Activated CD4-positive, alpha-beta T cell treated with anti-CD3 and anti-CD28 coated beads for 36 hours (primary cell): Measurements from ENCODE around the gene CCDC50. TPM values are rescaled to one million over a fixed set of nuclear protein-coding genes. Genes with fewer than 3 reads are reported as not detected.

Source experiments
- ATAC-seq: fragments of 200-7000 bp; cut with Tn5 transposase; one replicate; pipeline ENCODE4 v1.10.0; 2021; ENCODE audit warnings: mild to moderate bottlenecking, moderate library complexity
- CTCF ChIA-PET: fragments of 350-600 bp; sonication (Branson Sonifier 250); formaldehyde crosslinking; loops from one replicate; lab custom pipeline; 2021; ENCODE audit warnings: antibody characterized with exemption; lab: Charles Lee
- POLR2A ChIA-PET: fragments of 350-600 bp; sonication (Branson Sonifier 250); formaldehyde crosslinking; loops from one replicate; lab custom pipeline; 2021; ENCODE audit warnings: antibody characterized with exemption, inconsistent platforms; lab: Charles Lee
- DNase-seq: peaks from one replicate; pipeline ENCODE4 v3.0.0-alpha.2; 2020
- H3K27ac Mint-ChIP-seq: one replicate; pipeline ENCODE4 v1.8.0; 2021; ENCODE audit warnings: mixed read lengths
- H3K27me3 Mint-ChIP-seq: one replicate; pipeline ENCODE4 v1.8.0; 2021; ENCODE audit warnings: mixed read lengths
- H3K36me3 Mint-ChIP-seq: one replicate; pipeline ENCODE4 v1.8.0; 2021; ENCODE audit warnings: low read depth, mixed read lengths
- H3K4me1 Mint-ChIP-seq: one replicate; pipeline ENCODE4 v1.8.0; 2021; ENCODE audit warnings: mixed read lengths
- H3K4me3 Mint-ChIP-seq: one replicate; pipeline ENCODE4 v1.8.0; 2021; ENCODE audit warnings: mild to moderate bottlenecking, moderate library complexity, mixed read lengths
- H3K9me3 Mint-ChIP-seq: one replicate; pipeline ENCODE4 v1.8.0; 2021; ENCODE audit warnings: low read depth, mixed read lengths
- intact Hi-C, 2 experiments: fragments of 100-400 bp; cut with DNase I in 1 of 2; cut with micrococcal nuclease in 1 of 2; formaldehyde crosslinking; loops; one replicate each; pipeline versions ENCODE4 v1.14.2 to v1.15.1; 2022 to 2024; cut with DNase I, micrococcal nuclease
- total RNA-seq, 2 experiments: library from RNA; stranded (reverse); gene quantifications; one replicate each; pipeline ENCODE4 v1.2.3, GENCODE V29; 2021

CCDC50 gene
- total RNA-seq, 2 experiments from 2014 or later, result 26.5 to 27.2 TPM

DNA sequence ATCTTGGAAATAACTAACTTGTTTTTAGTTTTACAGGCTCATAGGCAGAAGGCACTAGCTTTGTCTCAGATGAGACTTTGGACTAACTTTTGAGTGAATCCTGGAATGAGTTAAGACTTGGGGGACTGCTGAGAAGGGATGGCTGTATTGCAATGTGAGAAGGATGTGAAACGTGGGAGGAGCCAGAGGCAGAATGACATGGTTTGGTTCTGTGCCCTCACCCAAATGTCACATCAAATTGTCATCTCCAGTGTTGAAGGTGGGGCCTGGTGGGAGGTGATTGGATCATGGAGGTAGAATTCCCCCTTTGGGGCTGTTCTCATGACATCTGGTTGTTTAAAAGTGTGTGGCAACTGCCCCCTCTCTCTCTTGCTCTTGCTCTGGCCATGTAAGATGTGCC, 28.8 kb upstream of the CCDC50 start:
- ChIA-PET POLR2A (no interaction called here), CTCF (no interaction called here)
- peak overlapping the region; percentile 12 for H3K27ac Mint-ChIP-seq
- peaks cover 3% of the 10 kb centered on the region for H3K27me3 Mint-ChIP-seq
- no peak for DNase-seq
- no peaks in the 10 kb centered on the region for H3K9me3 Mint-ChIP-seq
- peak; percentile 58 for ATAC-seq
- H3K4me3 Mint-ChIP-seq, result no peak overlapping the region
- H3K4me1 Mint-ChIP-seq, result peaks cover 4% of the 10 kb centered on the region
- intact Hi-C loops, result no loop called here
- H3K36me3 Mint-ChIP-seq, result no peaks in the 10 kb centered on the region

DNA sequence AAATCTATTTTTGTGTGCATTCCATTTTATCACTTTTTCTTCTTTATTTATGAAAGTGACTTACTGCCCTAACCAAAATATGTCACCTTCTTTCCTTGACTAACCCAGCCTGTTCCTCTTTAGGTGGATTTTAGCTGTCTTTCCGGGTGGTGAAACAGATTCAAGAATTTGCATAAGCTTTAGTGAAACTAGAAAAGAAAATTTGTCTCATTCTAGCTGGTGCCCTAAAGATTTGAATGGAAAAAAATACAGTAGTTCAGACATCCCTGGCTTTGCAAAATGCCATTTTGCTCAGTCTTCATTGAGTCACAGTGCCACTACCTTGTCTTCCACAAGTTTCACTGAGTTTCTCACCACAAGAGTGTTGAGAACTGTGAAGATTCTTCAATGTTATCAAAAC, 28.2 kb upstream of the CCDC50 start:
- Mint-ChIP-seq H3K4me1 (peaks cover 4% of the 10 kb centered on the region), H3K27ac (peak overlapping the region; percentile 12), H3K9me3 (no peaks in the 10 kb centered on the region), H3K27me3 (peaks cover 3% of the 10 kb centered on the region), H3K4me3 (no peak overlapping the region), H3K36me3 (no peaks in the 10 kb centered on the region)
- ChIA-PET POLR2A (no interaction called here), CTCF (no interaction called here)
- DNase-seq (no peak), ATAC-seq (peak; percentile 70)
- intact Hi-C loops, result no loop called here

DNA sequence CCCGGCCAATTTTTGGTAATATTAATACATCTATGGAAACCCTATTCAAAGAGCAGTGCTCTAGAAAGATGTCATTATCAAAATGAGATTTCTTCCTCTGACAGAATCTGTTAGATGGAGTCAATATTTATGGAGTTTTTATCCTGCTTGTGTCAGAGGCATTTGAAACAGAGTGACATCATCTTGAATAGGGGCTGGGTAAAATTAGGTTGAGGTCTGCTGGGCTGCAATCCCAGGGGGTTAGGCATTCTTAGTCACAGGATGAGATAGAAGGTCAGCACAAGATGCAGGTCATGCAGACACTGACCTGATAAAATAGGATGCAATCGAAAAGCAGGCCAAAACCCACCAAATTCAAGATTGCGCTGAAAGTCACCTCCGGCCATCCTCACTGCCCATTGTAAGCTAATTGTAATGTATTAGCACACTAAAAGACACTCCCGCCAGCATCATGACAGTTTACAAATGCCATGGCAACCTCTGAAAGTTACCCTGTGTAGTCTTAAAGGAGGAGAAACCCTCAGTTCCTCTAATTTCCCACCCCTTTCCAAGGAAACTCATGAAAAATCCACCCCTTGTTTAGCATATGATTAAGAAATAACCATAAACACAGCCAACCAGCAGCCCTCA, 27.3 kb upstream of the CCDC50 start:
- peaks cover 3% of the 10 kb centered on the region for H3K27me3 Mint-ChIP-seq
- no peak for ATAC-seq
- intact Hi-C loops, result no loop called here

DNA sequence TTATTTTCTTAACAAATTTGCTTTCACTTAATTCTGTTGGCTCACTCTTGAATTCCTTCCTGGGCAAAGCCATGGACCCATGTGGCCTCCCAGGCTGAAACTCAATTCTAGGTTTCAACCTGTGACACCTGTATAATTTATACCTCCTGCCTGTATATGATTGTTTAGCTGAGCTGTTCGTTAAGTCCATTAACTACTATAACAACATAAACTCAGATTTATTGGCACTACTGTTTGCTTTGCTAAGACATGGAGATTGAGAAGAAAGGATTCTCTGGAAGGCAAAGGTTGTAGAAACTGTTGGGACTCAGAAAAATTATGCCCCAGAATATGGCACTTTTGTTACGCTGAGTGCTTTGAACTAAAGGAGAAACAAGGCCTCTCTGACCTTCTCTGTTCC, 26.7 kb upstream of the CCDC50 start:
- Mint-ChIP-seq H3K27ac (no peak overlapping the region), H3K9me3 (no peaks in the 10 kb centered on the region), H3K4me1 (peaks cover 4% of the 10 kb centered on the region), H3K36me3 (no peaks in the 10 kb centered on the region), H3K27me3 (peaks cover 3% of the 10 kb centered on the region), H3K4me3 (no peak overlapping the region)
- intact Hi-C loops, result no loop called here
- no peak for DNase-seq
- CTCF ChIA-PET, result no interaction called here
- no peak for ATAC-seq
- POLR2A ChIA-PET, result no interaction called here

More for the DNA sequence above, 27.3 kb upstream of the CCDC50 start:
- Mint-ChIP-seq H3K4me1 (peaks cover 4% of the 10 kb centered on the region), H3K9me3 (no peaks in the 10 kb centered on the region), H3K4me3 (no peak overlapping the region), H3K36me3 (no peaks in the 10 kb centered on the region), H3K27ac (no peak overlapping the region)
- POLR2A ChIA-PET, result no interaction called here
- no peak for DNase-seq
- CTCF ChIA-PET, result no interaction called here

DNA sequence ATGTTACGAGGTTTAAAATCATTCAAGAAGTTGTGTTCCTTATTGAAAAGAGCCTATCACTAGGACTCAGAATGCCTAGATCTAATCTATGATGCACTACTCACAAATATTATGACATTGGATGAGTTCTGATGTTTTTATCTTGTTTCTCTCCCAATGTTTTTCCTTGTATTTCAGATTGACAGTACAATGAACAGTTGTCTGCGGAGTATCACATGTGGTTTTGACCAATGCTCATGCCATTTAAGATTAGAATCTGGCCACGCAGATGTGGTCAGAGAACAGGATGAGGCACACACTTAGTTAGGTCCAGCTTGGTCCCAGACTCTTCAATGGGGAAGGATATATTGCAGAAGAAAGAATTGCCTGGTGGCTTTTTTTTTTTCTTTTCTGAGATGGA, 25.6 kb upstream of the CCDC50 start:
- ATAC-seq (no peak), DNase-seq (no peak)
- Mint-ChIP-seq H3K4me3 (no peak overlapping the region), H3K9me3 (no peaks in the 10 kb centered on the region), H3K27ac (no peak overlapping the region), H3K27me3 (peaks cover under 1% of the 10 kb centered on the region), H3K36me3 (no peaks in the 10 kb centered on the region), H3K4me1 (peaks cover 4% of the 10 kb centered on the region)
- POLR2A ChIA-PET, result no interaction called here
- intact Hi-C loops, result no loop called here
- CTCF ChIA-PET, result no interaction called here

DNA sequence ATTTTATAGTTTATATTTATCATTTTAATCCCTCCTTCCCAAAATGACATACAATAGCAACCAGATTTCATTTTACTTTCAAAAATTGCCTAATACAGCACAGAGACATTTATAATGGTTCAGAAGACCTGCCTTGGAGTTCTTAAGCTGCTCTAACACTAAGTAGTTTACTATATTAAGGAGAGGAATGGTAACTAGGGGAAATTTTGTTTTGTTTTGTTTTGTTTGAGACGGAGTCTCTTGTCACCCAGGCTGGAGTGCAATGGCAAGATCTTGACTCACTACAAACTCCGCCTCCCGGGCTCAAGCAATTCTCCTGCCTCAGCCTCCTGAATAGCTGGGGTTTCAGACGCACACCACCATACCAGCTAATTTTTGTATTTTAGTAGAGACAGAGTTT, 22.8 kb upstream of the CCDC50 start:
- H3K36me3 Mint-ChIP-seq, result no peaks in the 10 kb centered on the region
- no peaks in the 10 kb centered on the region for H3K9me3 Mint-ChIP-seq
- no peaks in the 10 kb centered on the region for H3K4me1 Mint-ChIP-seq
- no peak overlapping the region for H3K4me3 Mint-ChIP-seq
- CTCF ChIA-PET, result no interaction called here
- intact Hi-C loops, result no loop called here
- DNase-seq (no peak), ATAC-seq (no peak)
- H3K27me3 Mint-ChIP-seq, result no peaks in the 10 kb centered on the region
- H3K27ac Mint-ChIP-seq, result no peak overlapping the region
- POLR2A ChIA-PET, result no interaction called here

DNA sequence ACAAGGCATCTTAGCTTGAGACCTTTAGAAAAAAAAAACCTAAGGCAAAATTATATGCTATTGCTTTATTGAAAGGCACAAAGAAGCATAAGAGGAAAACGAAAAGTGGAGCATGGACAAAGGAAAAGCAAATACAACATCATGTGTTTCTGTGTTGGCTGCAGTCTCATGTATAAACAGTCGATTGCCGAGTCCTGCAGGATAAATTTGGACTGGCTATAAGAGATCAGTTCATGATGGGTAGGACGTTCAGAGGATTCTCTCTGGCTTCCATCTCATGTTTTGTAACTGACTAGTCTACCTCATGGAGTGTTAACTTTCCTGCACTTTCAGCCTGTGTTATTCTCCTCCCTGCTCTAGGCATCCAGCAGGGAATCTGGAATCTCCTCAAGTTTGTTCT, 21.9 kb upstream of the CCDC50 start:
- Mint-ChIP-seq H3K27me3 (no peaks in the 10 kb centered on the region), H3K4me3 (no peak overlapping the region)
- POLR2A ChIA-PET, result no interaction called here

DNA sequence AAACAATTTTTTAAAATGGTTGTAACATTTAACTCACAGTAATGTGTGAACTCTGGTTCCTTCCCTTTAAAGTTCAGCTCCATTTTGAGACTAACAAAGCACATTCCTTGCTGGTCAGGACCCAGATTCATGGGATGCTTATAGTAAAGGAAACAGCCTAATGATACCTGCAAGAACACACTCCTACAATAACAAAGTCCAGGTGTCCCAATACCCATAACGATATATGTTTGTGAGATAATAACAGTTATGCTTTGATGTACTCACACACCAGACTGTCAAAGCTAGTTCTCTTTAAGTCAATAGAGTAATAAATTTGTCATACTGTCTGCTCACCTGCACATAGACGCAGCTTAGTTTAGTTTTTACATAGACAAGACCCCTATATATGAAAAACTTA, 15.9 kb upstream of the CCDC50 start:
- CTCF ChIA-PET, result interaction anchor here (1.0 kb wide), 1 partner anchor 72 kb away, joined by 4 read pairs; no protein-coding TSS in a partner anchor
- POLR2A ChIA-PET, result no interaction called here
- Mint-ChIP-seq H3K4me3 (no peak overlapping the region), H3K9me3 (no peaks in the 10 kb centered on the region), H3K4me1 (no peaks in the 10 kb centered on the region), H3K27me3 (no peaks in the 10 kb centered on the region), H3K36me3 (no peaks in the 10 kb centered on the region), H3K27ac (no peak overlapping the region)
- ATAC-seq, result no peak
- intact Hi-C loops, result no loop called here
- DNase-seq, result no peak

More for the DNA sequence above, 21.9 kb upstream of the CCDC50 start:
- DNase-seq (no peak), ATAC-seq (no peak)
- Mint-ChIP-seq H3K9me3 (no peaks in the 10 kb centered on the region), H3K27ac (no peak overlapping the region), H3K4me1 (no peaks in the 10 kb centered on the region), H3K36me3 (no peaks in the 10 kb centered on the region)
- intact Hi-C loops, result no loop called here
- CTCF ChIA-PET, result no interaction called here

DNA sequence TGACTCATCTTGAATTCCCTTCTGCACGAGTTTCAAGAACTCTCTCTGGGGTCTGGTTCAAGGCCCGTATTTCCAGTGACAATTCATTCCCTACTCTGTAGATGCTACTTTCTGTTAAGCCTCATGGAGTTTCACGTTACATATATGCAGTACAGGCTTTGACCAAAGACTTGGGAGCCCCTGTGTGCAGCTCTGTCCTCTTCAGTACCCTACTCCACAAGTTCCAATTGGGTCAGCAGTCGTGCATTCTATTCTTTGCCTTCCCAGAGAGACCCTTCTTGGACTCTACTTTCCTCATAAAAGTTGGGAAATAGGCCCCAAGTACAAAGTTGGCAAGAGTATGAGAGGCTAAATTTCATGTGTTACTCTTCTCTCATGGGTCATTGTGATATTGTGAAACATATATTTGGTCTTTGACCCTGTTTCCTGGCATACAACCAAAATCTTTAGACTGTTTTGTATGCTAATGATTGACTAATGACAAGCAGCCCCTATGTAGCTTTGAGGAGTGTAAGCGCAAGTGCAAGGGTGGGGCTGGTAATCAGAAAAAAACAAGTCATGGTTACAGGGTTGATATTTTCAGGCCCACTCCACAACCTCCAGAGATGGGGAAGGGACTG, 15.0 kb upstream of the CCDC50 start:
- POLR2A ChIA-PET, result no interaction called here
- intact Hi-C loops, result no loop called here
- H3K4me3 Mint-ChIP-seq, result no peak overlapping the region
- DNase-seq (no peak), ATAC-seq (no peak)
- H3K9me3 Mint-ChIP-seq, result no peaks in the 10 kb centered on the region
- no peaks in the 10 kb centered on the region for H3K27me3 Mint-ChIP-seq
- H3K36me3 Mint-ChIP-seq, result no peaks in the 10 kb centered on the region
- H3K27ac Mint-ChIP-seq, result no peak overlapping the region
- no peaks in the 10 kb centered on the region for H3K4me1 Mint-ChIP-seq
- CTCF ChIA-PET, result interaction anchor here (1.0 kb wide), 1 partner anchor 73 kb away, joined by 4 read pairs; no protein-coding TSS in a partner anchor

DNA sequence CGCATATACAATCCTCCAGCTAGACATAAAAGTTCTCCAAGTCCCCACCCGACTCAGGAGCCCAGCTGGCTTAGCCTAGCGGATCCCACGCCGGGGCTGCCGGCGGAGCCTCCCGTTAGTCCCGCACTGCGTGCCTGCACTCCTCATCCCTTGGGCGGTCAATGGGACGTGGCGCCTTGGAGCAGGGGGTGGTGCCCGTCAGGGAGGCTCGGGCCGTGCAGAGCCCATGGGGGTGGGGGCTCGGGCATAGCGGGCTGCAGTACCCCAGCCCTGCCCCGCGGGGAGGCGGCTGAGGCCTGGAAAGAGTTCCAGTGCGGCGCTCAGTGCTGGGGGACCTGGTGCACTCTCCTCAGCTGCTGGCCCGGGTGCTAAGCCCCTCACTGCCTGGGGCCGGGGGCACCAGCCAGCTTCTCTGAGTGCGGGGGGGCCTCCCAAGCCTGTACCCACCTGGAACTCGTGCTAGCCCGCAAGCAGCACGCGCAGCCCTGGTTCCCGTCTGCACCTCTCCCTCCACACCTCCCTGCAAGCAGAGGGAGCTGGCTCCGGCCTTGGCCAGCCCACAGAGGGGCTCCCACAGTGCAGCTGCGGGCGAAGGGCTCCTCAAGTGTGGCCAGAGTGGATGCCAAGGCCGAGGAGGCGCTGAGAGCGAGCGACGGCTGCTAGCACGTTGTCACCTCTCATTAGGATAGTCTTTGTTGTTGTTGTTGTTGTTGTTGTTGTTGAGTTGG, 12.2 kb upstream of the CCDC50 start:
- ChIA-PET CTCF (no interaction called here), POLR2A (interaction anchor here (0.6 to 0.8 kb wide), 2 partner anchors 21 to 47 kb away, joined by 3 to 6 read pairs; no protein-coding TSS in a partner anchor)
- no peak overlapping the region for H3K4me3 Mint-ChIP-seq

DNA sequence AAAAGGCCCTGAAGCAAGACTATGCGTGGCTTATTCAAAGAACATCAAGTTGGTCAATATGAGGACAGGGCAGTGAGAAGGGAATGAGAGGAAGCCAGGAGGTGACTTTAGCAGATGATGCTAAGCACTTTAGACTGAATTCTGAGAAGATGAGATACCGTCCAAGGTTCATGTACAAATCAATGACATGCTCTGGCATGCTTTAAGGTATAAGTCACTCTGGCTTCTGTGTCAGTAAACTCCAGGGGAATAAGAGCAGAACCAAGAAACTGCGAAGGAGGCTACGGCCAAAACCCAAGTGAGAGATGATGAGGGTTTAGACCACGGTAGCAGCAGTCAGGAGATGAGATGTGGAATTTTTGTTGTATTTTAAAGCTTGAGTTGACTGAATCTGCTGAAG, 8.9 kb upstream of the CCDC50 start:
- intact Hi-C loops, result no loop called here
- Mint-ChIP-seq H3K9me3 (no peaks in the 10 kb centered on the region), H3K4me1 (no peaks in the 10 kb centered on the region), H3K27ac (no peak overlapping the region), H3K4me3 (no peak overlapping the region), H3K36me3 (no peaks in the 10 kb centered on the region), H3K27me3 (no peaks in the 10 kb centered on the region)
- ATAC-seq (no peak), DNase-seq (no peak)
- ChIA-PET POLR2A (no interaction called here), CTCF (no interaction called here)

More for the DNA sequence above, 12.2 kb upstream of the CCDC50 start:
- H3K9me3 Mint-ChIP-seq, result no peaks in the 10 kb centered on the region
- no peak overlapping the region for H3K27ac Mint-ChIP-seq
- ATAC-seq, result no peak
- no peaks in the 10 kb centered on the region for H3K27me3 Mint-ChIP-seq
- H3K4me1 Mint-ChIP-seq, result no peaks in the 10 kb centered on the region
- DNase-seq, result no peak
- no peaks in the 10 kb centered on the region for H3K36me3 Mint-ChIP-seq
- intact Hi-C loops, result no loop called here
